ENCODE measurements around the gene ORC1.
A peak's percentile ranks its signal among the peaks of the same experiment; 100 is the strongest.

Gene ORC1

GRCh38 chr1:52404116-52404974, at the start of gene ORC1, which contains the start of gene PRPF38A:
Gene ORC1, minus strand, starts transcription at chr1:52404423. Its CDS starts 2,200 bp downstream, at chr1:52402223.
Gene PRPF38A, plus strand, starts transcription at chr1:52404602. Its CDS starts 148 bp downstream, at chr1:52404750.
- peak within 1 kb of the TSS; percentile 91 for H3K4me3 ChIP-seq (ENCODE audit: low read length)
- H3K9ac ChIP-seq (ENCODE audit: low read length) = peak within 1 kb of the TSS; percentile 94
- peaks cover 12% of the 10 kb centered on the region for H3K4me1 ChIP-seq (ENCODE audit: control insufficient read depth, insufficient read depth, low read length)
- H3K9me3 ChIP-seq (ENCODE audit: control insufficient read depth, low read length) = no peaks in the 10 kb centered on the region
- no peaks in the 10 kb centered on the region for H3K36me3 ChIP-seq (ENCODE audit: control insufficient read depth, insufficient read depth, low read length)
- H3K27me3 ChIP-seq (ENCODE audit: control insufficient read depth, insufficient read depth, low read length) = no peaks in the 10 kb centered on the region

GRCh38 chr1:52444463-52444862, 40.2 kb upstream of the ORC1 start:
- no peaks in the 10 kb centered on the region for H3K36me3 ChIP-seq (ENCODE audit: control insufficient read depth, insufficient read depth, low read length)
- H3K4me1 ChIP-seq (ENCODE audit: control insufficient read depth, insufficient read depth, low read length) = no peaks in the 10 kb centered on the region

GRCh38 chr1:52439976-52440375, 35.8 kb upstream of the ORC1 start:
- no peaks in the 10 kb centered on the region for H3K4me1 ChIP-seq (ENCODE audit: control insufficient read depth, insufficient read depth, low read length)
- no peak overlapping the region for H3K9ac ChIP-seq (ENCODE audit: low read length)

More at GRCh38 chr1:52444463-52444862, 40.2 kb upstream of the ORC1 start:
- no peak overlapping the region for H3K9ac ChIP-seq (ENCODE audit: low read length)
- no peaks in the 10 kb centered on the region for H3K27me3 ChIP-seq (ENCODE audit: control insufficient read depth, insufficient read depth, low read length)
- no peaks in the 10 kb centered on the region for H3K9me3 ChIP-seq (ENCODE audit: control insufficient read depth, low read length)
- H3K4me3 ChIP-seq (ENCODE audit: low read length) = no peak overlapping the region

GRCh38 chr1:52436817-52437216, 32.6 kb upstream of the ORC1 start:
- Histone ChIP-seq H3K4me3 (ENCODE audit: low read length) (no peak overlapping the region), H3K4me1 (ENCODE audit: control insufficient read depth, insufficient read depth, low read length) (no peaks in the 10 kb centered on the region), H3K9me3 (ENCODE audit: control insufficient read depth, low read length) (no peaks in the 10 kb centered on the region), H3K9ac (ENCODE audit: low read length) (no peak overlapping the region), H3K36me3 (ENCODE audit: control insufficient read depth, insufficient read depth, low read length) (no peaks in the 10 kb centered on the region), H3K27me3 (ENCODE audit: control insufficient read depth, insufficient read depth, low read length) (no peaks in the 10 kb centered on the region)

More at GRCh38 chr1:52439976-52440375, 35.8 kb upstream of the ORC1 start:
- Histone ChIP-seq H3K36me3 (ENCODE audit: control insufficient read depth, insufficient read depth, low read length) (no peaks in the 10 kb centered on the region), H3K27me3 (ENCODE audit: control insufficient read depth, insufficient read depth, low read length) (no peaks in the 10 kb centered on the region), H3K9me3 (ENCODE audit: control insufficient read depth, low read length) (no peaks in the 10 kb centered on the region), H3K4me3 (ENCODE audit: low read length) (no peak overlapping the region)

GRCh38 chr1:52435650-52436049, 31.4 kb upstream of the ORC1 start:
- Histone ChIP-seq H3K9ac (ENCODE audit: low read length) (no peak overlapping the region), H3K27me3 (ENCODE audit: control insufficient read depth, insufficient read depth, low read length) (no peaks in the 10 kb centered on the region), H3K9me3 (ENCODE audit: control insufficient read depth, low read length) (no peaks in the 10 kb centered on the region), H3K4me1 (ENCODE audit: control insufficient read depth, insufficient read depth, low read length) (no peaks in the 10 kb centered on the region), H3K36me3 (ENCODE audit: control insufficient read depth, insufficient read depth, low read length) (no peaks in the 10 kb centered on the region), H3K4me3 (ENCODE audit: low read length) (no peak overlapping the region)

GRCh38 chr1:52435211-52435610, 31.0 kb upstream of the ORC1 start:
- Histone ChIP-seq H3K27me3 (ENCODE audit: control insufficient read depth, insufficient read depth, low read length) (no peaks in the 10 kb centered on the region), H3K9ac (ENCODE audit: low read length) (no peak overlapping the region), H3K9me3 (ENCODE audit: control insufficient read depth, low read length) (no peaks in the 10 kb centered on the region), H3K4me3 (ENCODE audit: low read length) (no peak overlapping the region), H3K36me3 (ENCODE audit: control insufficient read depth, insufficient read depth, low read length) (no peaks in the 10 kb centered on the region), H3K4me1 (ENCODE audit: control insufficient read depth, insufficient read depth, low read length) (no peaks in the 10 kb centered on the region)

GRCh38 chr1:52432807-52433206, 28.6 kb upstream of the ORC1 start:
- Histone ChIP-seq H3K9ac (ENCODE audit: low read length) (no peak overlapping the region), H3K27me3 (ENCODE audit: control insufficient read depth, insufficient read depth, low read length) (no peaks in the 10 kb centered on the region), H3K36me3 (ENCODE audit: control insufficient read depth, insufficient read depth, low read length) (no peaks in the 10 kb centered on the region), H3K4me1 (ENCODE audit: control insufficient read depth, insufficient read depth, low read length) (no peaks in the 10 kb centered on the region), H3K4me3 (ENCODE audit: low read length) (no peak overlapping the region), H3K9me3 (ENCODE audit: control insufficient read depth, low read length) (no peaks in the 10 kb centered on the region)

GRCh38 chr1:52427152-52427551, 22.9 kb upstream of the ORC1 start:
- Histone ChIP-seq H3K9ac (ENCODE audit: low read length) (no peak overlapping the region), H3K9me3 (ENCODE audit: control insufficient read depth, low read length) (no peaks in the 10 kb centered on the region), H3K27me3 (ENCODE audit: control insufficient read depth, insufficient read depth, low read length) (no peaks in the 10 kb centered on the region), H3K4me3 (ENCODE audit: low read length) (no peak overlapping the region), H3K4me1 (ENCODE audit: control insufficient read depth, insufficient read depth, low read length) (no peaks in the 10 kb centered on the region), H3K36me3 (ENCODE audit: control insufficient read depth, insufficient read depth, low read length) (no peaks in the 10 kb centered on the region)

- Histone ChIP-seq H3K27me3 (ENCODE audit: control insufficient read depth, insufficient read depth, low read length) (no peaks in the 10 kb centered on the region), H3K36me3 (ENCODE audit: control insufficient read depth, insufficient read depth, low read length) (no peaks in the 10 kb centered on the region), H3K4me1 (ENCODE audit: control insufficient read depth, insufficient read depth, low read length) (no peaks in the 10 kb centered on the region), H3K9ac (ENCODE audit: low read length) (no peak overlapping the region), H3K4me3 (ENCODE audit: low read length) (no peak overlapping the region), H3K9me3 (ENCODE audit: control insufficient read depth, low read length) (no peaks in the 10 kb centered on the region)
Observed at GRCh38 chr1:52426371-52426770, 22.1 kb upstream of the ORC1 start.

GRCh38 chr1:52424813-52425212, 20.6 kb upstream of the ORC1 start:
- H3K27me3 ChIP-seq (ENCODE audit: control insufficient read depth, insufficient read depth, low read length) = no peaks in the 10 kb centered on the region
- no peaks in the 10 kb centered on the region for H3K4me1 ChIP-seq (ENCODE audit: control insufficient read depth, insufficient read depth, low read length)
- no peak overlapping the region for H3K4me3 ChIP-seq (ENCODE audit: low read length)
- H3K36me3 ChIP-seq (ENCODE audit: control insufficient read depth, insufficient read depth, low read length) = no peaks in the 10 kb centered on the region
- no peaks in the 10 kb centered on the region for H3K9me3 ChIP-seq (ENCODE audit: control insufficient read depth, low read length)
- no peak overlapping the region for H3K9ac ChIP-seq (ENCODE audit: low read length)

GRCh38 chr1:52424231-52424636, 20.0 kb upstream of the ORC1 start:
- no peaks in the 10 kb centered on the region for H3K36me3 ChIP-seq (ENCODE audit: control insufficient read depth, insufficient read depth, low read length)
- no peaks in the 10 kb centered on the region for H3K27me3 ChIP-seq (ENCODE audit: control insufficient read depth, insufficient read depth, low read length)
- no peaks in the 10 kb centered on the region for H3K9me3 ChIP-seq (ENCODE audit: control insufficient read depth, low read length)
- no peaks in the 10 kb centered on the region for H3K4me1 ChIP-seq (ENCODE audit: control insufficient read depth, insufficient read depth, low read length)
- no peak overlapping the region for H3K4me3 ChIP-seq (ENCODE audit: low read length)
- no peak overlapping the region for H3K9ac ChIP-seq (ENCODE audit: low read length)

- H3K36me3 ChIP-seq (ENCODE audit: control insufficient read depth, insufficient read depth, low read length) = no peaks in the 10 kb centered on the region
- H3K9me3 ChIP-seq (ENCODE audit: control insufficient read depth, low read length) = no peaks in the 10 kb centered on the region
- H3K27me3 ChIP-seq (ENCODE audit: control insufficient read depth, insufficient read depth, low read length) = no peaks in the 10 kb centered on the region
- no peak overlapping the region for H3K4me3 ChIP-seq (ENCODE audit: low read length)
- H3K4me1 ChIP-seq (ENCODE audit: control insufficient read depth, insufficient read depth, low read length) = no peaks in the 10 kb centered on the region
- no peak overlapping the region for H3K9ac ChIP-seq (ENCODE audit: low read length)
Observed at GRCh38 chr1:52423771-52424170, 19.5 kb upstream of the ORC1 start.

All from mucosa of stomach (tissue), 1 donor.